GM23338 (cell line): ENCODE data around the gene IHH. TPM values are rescaled to one million over a fixed set of nuclear protein-coding genes. Genes with fewer than 3 reads are reported as not detected.

ENCODE experiments used
- ATAC-seq: fragments of 200-7000 bp; cut with Tn5 transposase; 3 replicates; pipeline ENCODE4 v1.9.1; 2020
- DNase-seq: peaks from one replicate; pipeline ENCODE4 v3.0.0-alpha.2; 2015; ENCODE audit warnings: low spot score
- H2AFZ ChIP-seq: fragments of 200-600 bp; sonication (generic); 2 replicates; pipeline ENCODE4 v1.8.0; 2016; ENCODE audit warnings: antibody characterized with exemption, mild to moderate bottlenecking, moderate library complexity
- H3F3A ChIP-seq: fragments of 200-600 bp; sonication (generic); replicated peaks from 2 replicates; pipeline ENCODE4 v1.8.0; 2017; ENCODE audit warnings: antibody characterized with exemption, mixed run types, low read depth
- H3K27ac ChIP-seq: fragments of 200-600 bp; sonication (generic); 2 replicates; pipeline ENCODE4 v1.6.1; 2016; ENCODE audit warnings: low read depth
- H3K27me3 ChIP-seq: fragments of 200-600 bp; sonication (generic); 2 replicates; pipeline ENCODE4 v1.8.0; 2016; ENCODE audit warnings: mild to moderate bottlenecking, mixed run types, moderate library complexity; ENCODE audit not compliant: insufficient read depth
- H3K36me3 ChIP-seq: fragments of 200-600 bp; sonication (generic); 2 replicates; pipeline ENCODE4 v1.8.0; 2016; ENCODE audit warnings: mild to moderate bottlenecking; ENCODE audit not compliant: insufficient read depth
- H3K4me1 ChIP-seq: fragments of 200-600 bp; sonication (generic); 2 replicates; pipeline ENCODE4 v1.8.0; 2016; ENCODE audit warnings: mild to moderate bottlenecking, moderate library complexity; ENCODE audit not compliant: insufficient read depth
- H3K4me2 ChIP-seq: fragments of 200-600 bp; sonication (generic); 2 replicates; pipeline ENCODE4 v1.7.1; 2017; ENCODE audit warnings: mixed run types
- H3K4me3 ChIP-seq: fragments of 200-600 bp; sonication (generic); 2 replicates; pipeline ENCODE4 v1.6.1; 2016; ENCODE audit warnings: mixed run types
- H3K79me2 ChIP-seq: fragments of 200-600 bp; sonication (generic); replicated peaks from 2 replicates; pipeline ENCODE4 v1.8.0; 2017; ENCODE audit warnings: mild to moderate bottlenecking; ENCODE audit not compliant: insufficient read depth
- H3K9me2 ChIP-seq: fragments of 200-600 bp; sonication (generic); 2 replicates; pipeline ENCODE4 v1.8.0; 2017; ENCODE audit not compliant: insufficient read depth
- H4K20me1 ChIP-seq: fragments of 200-600 bp; sonication (generic); replicated peaks from 2 replicates; pipeline ENCODE4 v1.8.0; 2017; ENCODE audit warnings: mild to moderate bottlenecking; ENCODE audit not compliant: insufficient read depth
- H3K27ac Mint-ChIP-seq: 2 replicates; pipeline ENCODE4 v1.8.0; 2020; ENCODE audit warnings: inconsistent platforms, mild to moderate bottlenecking, moderate library complexity, mixed read lengths
- H3K27me3 Mint-ChIP-seq: 3 replicates; pipeline ENCODE4 v1.8.0; 2022; ENCODE audit warnings: low read depth, mild to moderate bottlenecking, moderate library complexity, mixed read lengths, inconsistent platforms; ENCODE audit not compliant: insufficient read depth, poor library complexity
- H3K36me3 Mint-ChIP-seq: 3 replicates; pipeline ENCODE4 v1.8.0; 2021; ENCODE audit warnings: low read depth, mild to moderate bottlenecking, inconsistent platforms, moderate library complexity, mixed read lengths
- H3K4me1 Mint-ChIP-seq: 3 replicates; pipeline ENCODE4 v1.8.0; 2020; ENCODE audit warnings: mild to moderate bottlenecking, inconsistent platforms, mixed read lengths
- H3K4me3 Mint-ChIP-seq: 3 replicates; pipeline ENCODE4 v1.8.0; 2021; ENCODE audit warnings: moderate library complexity, mild to moderate bottlenecking, inconsistent platforms, mixed read lengths
- H3K9me3 Mint-ChIP-seq: 3 replicates; pipeline ENCODE4 v1.8.0; 2020; ENCODE audit warnings: moderate library complexity, mild to moderate bottlenecking, inconsistent platforms, mixed read lengths
- CREB1 ChIP-seq: fragments of 250-450 bp; sonication (Bioruptor Pico); IDR thresholded peaks from 2 replicates; pipeline ENCODE4 v1.5.0; 2020; ENCODE audit warnings: low read depth, mild to moderate bottlenecking, moderate library complexity
- CTCF ChIP-seq, 2 experiments: fragments of 200-600 bp in 1 of 2; sonication (generic) in 1 of 2; conservative IDR thresholded peaks; 2 replicates each; pipeline versions ENCODE4 v1.5.1 to v1.6.1; 2016 to 2017; ENCODE audit warnings: antibody characterized with exemption in 2 of 2, low read depth in 2 of 2, mild to moderate bottlenecking in 2 of 2, moderate library complexity in 1 of 2
- EZH2 ChIP-seq: fragments of 200-600 bp; sonication (generic); IDR thresholded peaks from one replicate; pipeline ENCODE4 v1.8.0; 2017; ENCODE audit warnings: antibody characterized with exemption, mild to moderate bottlenecking, low read depth; ENCODE audit not compliant: unreplicated experiment
- EZH2phosphoT487 ChIP-seq: fragments of 200-600 bp; sonication (generic); IDR thresholded peaks from one replicate; pipeline ENCODE4 v1.8.1; 2018; ENCODE audit warnings: antibody characterized with exemption; ENCODE audit not compliant: unreplicated experiment
- JUNB ChIP-seq: IDR thresholded peaks from one replicate; pipeline ENCODE4 v1.6.1; 2016; ENCODE audit warnings: antibody characterized with exemption; ENCODE audit not compliant: unreplicated experiment
- REST ChIP-seq: IDR thresholded peaks from one replicate; pipeline ENCODE4 v1.6.1; 2018; ENCODE audit warnings: antibody characterized with exemption; ENCODE audit not compliant: unreplicated experiment
- STAT1 ChIP-seq: IDR thresholded peaks from one replicate; pipeline ENCODE4 v1.6.1; 2016; ENCODE audit warnings: antibody characterized with exemption; ENCODE audit not compliant: unreplicated experiment
- ZNF331 ChIP-seq: fragments of 250-450 bp; sonication (Bioruptor Pico); IDR thresholded peaks from 2 replicates; pipeline ENCODE4 v1.5.0; 2020; ENCODE audit warnings: low read depth, mild to moderate bottlenecking, moderate library complexity
- ZNF462 ChIP-seq: fragments of 250-450 bp; sonication (Bioruptor Pico); IDR thresholded peaks from 2 replicates; pipeline ENCODE4 v1.5.0; 2020; ENCODE audit warnings: mild to moderate bottlenecking, moderate library complexity
- polyA plus RNA-seq: library from polyadenylated mRNA; unstranded; fragments of >200 nt; fragmentation: Nextera tagmentation; extraction: Ambion mirVana; gene quantifications from 2 replicates; pipeline ENCODE4 v1.2.1, GENCODE V29; 2016
- total RNA-seq: library from RNA; depleted of rRNA; stranded (reverse); fragments of >200 nt; shearing (Covaris generic); gene quantifications from 2 replicates; pipeline ENCODE4 v1.2.3, GENCODE V29; 2014

Gene IHH
- total and polyA plus RNA-seq, 2 experiments from 2014 or later, result not detected

- Mint-ChIP-seq H3K4me3 (no peak overlapping the region), H3K4me1 (no peaks in the 10 kb centered on the region), H3K27me3 (peaks cover 17% of the 10 kb centered on the region), H3K27ac (no peak overlapping the region), H3K36me3 (no peaks in the 10 kb centered on the region), H3K9me3 (no peaks in the 10 kb centered on the region)
- DNase-seq (no peak), ATAC-seq (no peak)
- Histone ChIP-seq H2AFZ (no peak overlapping the region), H3K4me3 (no peak overlapping the region), H3K9me2 (no peaks in the 10 kb centered on the region), H3F3A (no peaks in the 10 kb centered on the region), H3K27ac (no peak overlapping the region), H3K4me1 (no peaks in the 10 kb centered on the region), H4K20me1 (no peaks in the 10 kb centered on the region), H3K27me3 (peaks cover 20% of the 10 kb centered on the region; the same call in 1 of the 2 replicates), H3K79me2 (no peaks in the 10 kb centered on the region), H3K36me3 (no peaks in the 10 kb centered on the region), H3K4me2 (no peak overlapping the region)
- no peak for TF ChIP-seq STAT1
- TF ChIP-seq REST, result no peak
- no peak for TF ChIP-seq EZH2phosphoT487
- TF ChIP-seq JUNB, result no peak
- no peak for TF ChIP-seq CTCF (conservative IDR thresholded peaks at IDR 0.05; ENCODE audit: low read depth in 2 of 2)
- TF ChIP-seq CREB1 (CRISPR knock-in tag), result no peak
- no peak for TF ChIP-seq ZNF331
- no peak for TF ChIP-seq ZNF462 (CRISPR knock-in tag)
- TF ChIP-seq EZH2, result no peak
Measured at GRCh38 chr2:219049282-219049681, 11.4 kb downstream of the IHH start.
